SK-N-SH (cell line): ENCODE data around the gene CDK11B. TPM values are rescaled to one million over a fixed set of nuclear protein-coding genes. Genes with fewer than 3 reads are reported as not detected.

Source experiments
- CTCF ChIA-PET: fragments of 300-600, 350-600 bp; formaldehyde crosslinking; extraction: SDS; loops from one replicate; lab custom pipeline; 2021; lab: Yijun Ruan, JAX
- POLR2A ChIA-PET: fragments of 350-600 bp; sonication (Branson Sonifier 250); formaldehyde crosslinking; extraction: SDS; loops from one replicate; lab custom pipeline; 2020; ENCODE audit warnings: antibody characterized with exemption, inconsistent platforms; lab: Yijun Ruan, JAX
- DNase-seq: peaks from one replicate; pipeline ENCODE4 v3.0.0; 2012
- H2AFZ ChIP-seq: fragments of 200-600 bp; sonication (generic); 2 replicates; pipeline ENCODE4 v1.8.1; 2016; ENCODE audit warnings: antibody characterized with exemption, mild to moderate bottlenecking, low read depth
- H3F3A ChIP-seq: fragments of 200-600 bp; sonication (generic); replicated peaks from 2 replicates; pipeline ENCODE3; 2016; ENCODE audit warnings: antibody characterized with exemption, mild to moderate bottlenecking; ENCODE audit not compliant: insufficient read depth
- H3K27ac ChIP-seq, 2 experiments: fragments of 200-500 bp in 1 of 2; fragments of 200-600 bp in 1 of 2; sonication (Bioruptor generic) in 1 of 2; sonication (generic), shearing (Covaris generic) in 1 of 2; 2 replicates each; pipeline versions ENCODE4 v1.5.1 to v1.6.1; 2014 to 2016; ENCODE audit warnings: low read depth in 2 of 2, inconsistent platforms in 1 of 2, low read length in 1 of 2, mild to moderate bottlenecking in 1 of 2, mixed read lengths in 1 of 2
- H3K27me3 ChIP-seq: fragments of 200-600 bp; sonication (generic), shearing (Covaris generic); 2 replicates; pipeline ENCODE4 v1.6.1; 2016; ENCODE audit warnings: mixed run types; ENCODE audit not compliant: insufficient read depth
- H3K36me3 ChIP-seq, 2 experiments: fragments of 200-500 bp in 1 of 2; fragments of 200-600 bp in 1 of 2; sonication (Bioruptor generic) in 1 of 2; sonication (generic) in 1 of 2; replicated peaks in 1 of 2; 2 replicates each; pipeline versions ENCODE3 to v1.5.1; 2014 to 2016; ENCODE audit warnings: low read length in 1 of 2, mild to moderate bottlenecking in 1 of 2; ENCODE audit not compliant: insufficient read depth in 2 of 2, control insufficient read depth in 1 of 2
- H3K4me1 ChIP-seq, 2 experiments: fragments of 200-500 bp in 1 of 2; fragments of 200-600 bp in 1 of 2; sonication (Bioruptor generic) in 1 of 2; sonication (generic), shearing (Covaris generic) in 1 of 2; 2 replicates each; pipeline versions ENCODE4 v1.5.1 to v1.6.1; 2014 to 2016; ENCODE audit warnings: low read depth in 1 of 2, low read length in 1 of 2, mixed run types in 1 of 2; ENCODE audit not compliant: insufficient read depth in 2 of 2, control insufficient read depth in 1 of 2
- H3K4me2 ChIP-seq: fragments of 200-600 bp; sonication (generic), shearing (Covaris generic); 2 replicates; pipeline ENCODE4 v1.6.1; 2017; ENCODE audit warnings: mixed run types
- H3K4me3 ChIP-seq, 2 experiments: fragments of 200-500 bp in 1 of 2; fragments of 200-600 bp in 1 of 2; sonication (Bioruptor generic) in 1 of 2; sonication (generic), shearing (Covaris generic) in 1 of 2; 2 replicates each; pipeline versions ENCODE4 v1.5.1 to v1.8.1; 2014 to 2016; ENCODE audit warnings: low read depth in 2 of 2, inconsistent platforms in 1 of 2, low read length in 1 of 2, mild to moderate bottlenecking in 1 of 2, mixed read lengths in 1 of 2, moderate library complexity in 1 of 2
- H3K79me2 ChIP-seq: fragments of 200-600 bp; sonication (generic); 2 replicates; pipeline ENCODE4 v1.8.1; 2017; ENCODE audit warnings: mild to moderate bottlenecking; ENCODE audit not compliant: insufficient read depth
- H3K9ac ChIP-seq: fragments of 200-600 bp; sonication (generic); 2 replicates; pipeline ENCODE4 v1.6.1; 2017; ENCODE audit warnings: mixed run types
- H3K9me2 ChIP-seq: fragments of 200-600 bp; sonication (generic); 2 replicates; pipeline ENCODE4 v1.6.1; 2017; ENCODE audit warnings: mixed run types
- H3K9me3 ChIP-seq: fragments of 200-600 bp; sonication (generic); 2 replicates; pipeline ENCODE4 v1.6.1; 2017; ENCODE audit warnings: mixed run types, mild to moderate bottlenecking, moderate library complexity
- H4K20me1 ChIP-seq: fragments of 200-600 bp; sonication (generic); 2 replicates; pipeline ENCODE4 v1.6.1; 2017; ENCODE audit warnings: mild to moderate bottlenecking, mixed run types; ENCODE audit not compliant: insufficient read depth
- CHD2 ChIP-seq: fragments of 150-350 bp; IDR thresholded peaks from 2 replicates; pipeline ENCODE4 v1.6.1; 2018; ENCODE audit warnings: low read length; ENCODE audit not compliant: partially characterized antibody
- ELF1 ChIP-seq: IDR thresholded peaks from 2 replicates; pipeline ENCODE4 v1.4.0; 2012
- FOSL2 ChIP-seq: IDR thresholded peaks from 2 replicates; pipeline ENCODE4 v1.4.0; 2012; ENCODE audit warnings: low read depth, mild to moderate bottlenecking, moderate library complexity, borderline replicate concordance
- FOXJ3 ChIP-seq: sonication (generic); formaldehyde crosslinking; IDR thresholded peaks from 2 replicates; pipeline ENCODE4 v1.5.1; 2020; ENCODE audit warnings: mild to moderate bottlenecking, missing genetic modification reagents
- FOXM1 ChIP-seq: IDR thresholded peaks from 2 replicates; pipeline ENCODE4 v1.4.0; 2012; ENCODE audit warnings: low read depth, mild to moderate bottlenecking
- GATA2 ChIP-seq: sonication (generic); formaldehyde crosslinking; IDR thresholded peaks from 2 replicates; pipeline ENCODE4 v1.5.0; 2020; ENCODE audit warnings: mild to moderate bottlenecking, missing genetic modification reagents
- MEF2A ChIP-seq: IDR thresholded peaks from 2 replicates; pipeline ENCODE4 v1.4.0; 2012; ENCODE audit warnings: low read depth, borderline replicate concordance
- NFIC ChIP-seq: IDR thresholded peaks from 2 replicates; pipeline ENCODE4 v1.4.0; 2012; ENCODE audit warnings: borderline replicate concordance
- RXRA ChIP-seq: IDR thresholded peaks from 2 replicates; pipeline ENCODE4 v1.4.0; 2012; ENCODE audit warnings: low read depth, mild to moderate bottlenecking, borderline replicate concordance
- SMC3 ChIP-seq: IDR thresholded peaks from 2 replicates; pipeline ENCODE4 v1.6.1; 2012; ENCODE audit warnings: low read depth, low read length, improper control_type of control experiment
- TAF1 ChIP-seq: IDR thresholded peaks from 2 replicates; pipeline ENCODE4 v1.6.1; 2012; ENCODE audit warnings: low read depth, mild to moderate bottlenecking, low read length, moderate library complexity, borderline replicate concordance
- TEAD4 ChIP-seq: IDR thresholded peaks from 2 replicates; pipeline ENCODE4 v1.4.0; 2012; ENCODE audit warnings: mild to moderate bottlenecking, borderline replicate concordance; ENCODE audit not compliant: insufficient read depth
- WGBS: methylation state at CpG from one replicate; pipeline ENCODE4 v1.1.6; 2017; ENCODE audit warnings: low lambda C conversion rate; 5-methylcytosine and 5-hydroxymethylcytosine counted together
- polyA plus RNA-seq, 3 experiments: library from polyadenylated mRNA; depleted of rRNA; stranded (reverse); fragments of >200 nt; gene quantifications; 2 replicates each; pipeline ENCODE4 v1.2.3, GENCODE V29; 2012
- TF ChIP-seq, protein P1 (sequence below): IDR thresholded peaks from 2 replicates; pipeline ENCODE4 v1.4.0; 2012; ENCODE audit warnings: low read depth, borderline replicate concordance
- TF ChIP-seq, protein P2 (sequence below): fragments of 200-600 bp; sonication (generic); IDR thresholded peaks from 2 replicates; pipeline ENCODE4 v1.6.1; 2017; ENCODE audit warnings: antibody characterized with exemption, mild to moderate bottlenecking, moderate library complexity
- TF ChIP-seq, protein P3 (sequence below): IDR thresholded peaks from 2 replicates; pipeline ENCODE4 v1.4.0; 2012; ENCODE audit warnings: low read depth, borderline replicate concordance
- TF ChIP-seq, protein P4 (sequence below): IDR thresholded peaks from 2 replicates; pipeline ENCODE4 v1.6.1; 2012; ENCODE audit warnings: mild to moderate bottlenecking, low read depth, low read length, moderate library complexity
- TF ChIP-seq, protein P5 (sequence below): fragments of 150-350 bp; IDR thresholded peaks from 2 replicates; pipeline ENCODE4 v1.6.1; 2016; ENCODE audit warnings: mild to moderate bottlenecking, low read depth, low read length
- TF ChIP-seq, protein P6 (sequence below): IDR thresholded peaks from 2 replicates; pipeline ENCODE4 v1.4.0; 2012; ENCODE audit warnings: low read depth

The CDK11B gene
- polyA plus RNA-seq, 1 of the 3 experiments (the other 2 are of a cell fraction) = 15.0 TPM

DNA sequence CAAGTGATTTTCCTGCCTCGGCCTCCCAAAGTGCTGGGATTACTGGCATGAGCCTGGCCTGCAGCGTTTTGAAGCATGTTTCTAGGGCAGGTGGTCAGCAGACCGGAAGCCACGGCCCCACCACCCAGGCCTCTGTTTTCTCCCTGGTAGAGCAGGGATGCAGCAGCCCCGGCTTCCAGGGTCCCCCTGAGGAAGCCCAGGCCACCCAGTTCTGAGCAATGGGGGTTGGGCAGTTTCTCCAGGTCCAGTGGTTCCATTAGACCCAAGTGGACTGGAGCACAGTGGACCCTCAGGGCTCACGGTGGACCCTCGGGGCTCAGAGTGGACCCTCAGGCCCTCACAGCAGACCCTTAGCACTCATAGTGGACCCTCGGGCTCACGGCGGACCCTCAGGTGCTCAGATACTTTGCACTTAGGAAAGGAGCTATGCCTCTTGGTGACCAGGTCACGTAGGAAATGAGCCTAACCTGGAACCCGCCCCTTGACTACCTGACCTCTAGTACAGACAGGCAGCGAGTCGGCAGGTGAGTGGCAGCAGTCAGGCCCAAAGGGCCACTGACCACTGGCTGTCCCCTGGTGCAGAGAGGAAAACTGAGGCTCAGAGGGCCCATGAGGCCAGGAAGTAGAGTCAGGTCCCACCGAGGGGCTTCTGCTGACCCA lies 54.3 kb downstream of the CDK11B start:
- Histone ChIP-seq H3K79me2 (no peaks in the 10 kb centered on the region), H3K27me3 (no peaks in the 10 kb centered on the region), H3K9me3 (no peaks in the 10 kb centered on the region), H3K9me2 (no peaks in the 10 kb centered on the region), H3K4me1 (peaks cover 0 to 8% of the 10 kb centered on the region in 2 experiments; a peak in 1 of 4 replicates), H3K27ac (no peak overlapping the region), H4K20me1 (no peaks in the 10 kb centered on the region), H2AFZ (no peak overlapping the region), H3F3A (no peaks in the 10 kb centered on the region), H3K4me3 (no peak overlapping the region), H3K4me2 (no peak overlapping the region), H3K9ac (no peak overlapping the region), H3K36me3 (no peaks in the 10 kb centered on the region)
- 76% methylated on average over 10 of the region's 15 CpGs for WGBS
- ChIA-PET POLR2A (no interaction called here), CTCF (interaction anchor here (0.7 to 1.5 kb wide), 2 partner anchors 10 kb away, joined by 3 read pairs; no protein-coding TSS in a partner anchor)
- TF ChIP-seq RXRA (no peak), TAF1 (no peak), SMC3 (no peak), CHD2 (no peak), TEAD4 (no peak), FOXJ3 (CRISPR knock-in tag) (no peak), MEF2A (no peak), FOXM1 (no peak), FOSL2 (no peak), GATA2 (CRISPR knock-in tag) (no peak), ELF1 (no peak), NFIC (no peak)
- TF ChIP-seq, protein P1, sequence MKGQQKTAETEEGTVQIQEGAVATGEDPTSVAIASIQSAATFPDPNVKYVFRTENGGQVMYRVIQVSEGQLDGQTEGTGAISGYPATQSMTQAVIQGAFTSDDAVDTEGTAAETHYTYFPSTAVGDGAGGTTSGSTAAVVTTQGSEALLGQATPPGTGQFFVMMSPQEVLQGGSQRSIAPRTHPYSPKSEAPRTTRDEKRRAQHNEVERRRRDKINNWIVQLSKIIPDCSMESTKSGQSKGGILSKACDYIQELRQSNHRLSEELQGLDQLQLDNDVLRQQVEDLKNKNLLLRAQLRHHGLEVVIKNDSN = no peak
- TF ChIP-seq, protein P2, sequence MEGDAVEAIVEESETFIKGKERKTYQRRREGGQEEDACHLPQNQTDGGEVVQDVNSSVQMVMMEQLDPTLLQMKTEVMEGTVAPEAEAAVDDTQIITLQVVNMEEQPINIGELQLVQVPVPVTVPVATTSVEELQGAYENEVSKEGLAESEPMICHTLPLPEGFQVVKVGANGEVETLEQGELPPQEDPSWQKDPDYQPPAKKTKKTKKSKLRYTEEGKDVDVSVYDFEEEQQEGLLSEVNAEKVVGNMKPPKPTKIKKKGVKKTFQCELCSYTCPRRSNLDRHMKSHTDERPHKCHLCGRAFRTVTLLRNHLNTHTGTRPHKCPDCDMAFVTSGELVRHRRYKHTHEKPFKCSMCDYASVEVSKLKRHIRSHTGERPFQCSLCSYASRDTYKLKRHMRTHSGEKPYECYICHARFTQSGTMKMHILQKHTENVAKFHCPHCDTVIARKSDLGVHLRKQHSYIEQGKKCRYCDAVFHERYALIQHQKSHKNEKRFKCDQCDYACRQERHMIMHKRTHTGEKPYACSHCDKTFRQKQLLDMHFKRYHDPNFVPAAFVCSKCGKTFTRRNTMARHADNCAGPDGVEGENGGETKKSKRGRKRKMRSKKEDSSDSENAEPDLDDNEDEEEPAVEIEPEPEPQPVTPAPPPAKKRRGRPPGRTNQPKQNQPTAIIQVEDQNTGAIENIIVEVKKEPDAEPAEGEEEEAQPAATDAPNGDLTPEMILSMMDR = no peak
- TF ChIP-seq, protein P3, sequence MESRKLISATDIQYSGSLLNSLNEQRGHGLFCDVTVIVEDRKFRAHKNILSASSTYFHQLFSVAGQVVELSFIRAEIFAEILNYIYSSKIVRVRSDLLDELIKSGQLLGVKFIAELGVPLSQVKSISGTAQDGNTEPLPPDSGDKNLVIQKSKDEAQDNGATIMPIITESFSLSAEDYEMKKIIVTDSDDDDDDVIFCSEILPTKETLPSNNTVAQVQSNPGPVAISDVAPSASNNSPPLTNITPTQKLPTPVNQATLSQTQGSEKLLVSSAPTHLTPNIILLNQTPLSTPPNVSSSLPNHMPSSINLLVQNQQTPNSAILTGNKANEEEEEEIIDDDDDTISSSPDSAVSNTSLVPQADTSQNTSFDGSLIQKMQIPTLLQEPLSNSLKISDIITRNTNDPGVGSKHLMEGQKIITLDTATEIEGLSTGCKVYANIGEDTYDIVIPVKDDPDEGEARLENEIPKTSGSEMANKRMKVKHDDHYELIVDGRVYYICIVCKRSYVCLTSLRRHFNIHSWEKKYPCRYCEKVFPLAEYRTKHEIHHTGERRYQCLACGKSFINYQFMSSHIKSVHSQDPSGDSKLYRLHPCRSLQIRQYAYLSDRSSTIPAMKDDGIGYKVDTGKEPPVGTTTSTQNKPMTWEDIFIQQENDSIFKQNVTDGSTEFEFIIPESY = no peak
- TF ChIP-seq, protein P4, sequence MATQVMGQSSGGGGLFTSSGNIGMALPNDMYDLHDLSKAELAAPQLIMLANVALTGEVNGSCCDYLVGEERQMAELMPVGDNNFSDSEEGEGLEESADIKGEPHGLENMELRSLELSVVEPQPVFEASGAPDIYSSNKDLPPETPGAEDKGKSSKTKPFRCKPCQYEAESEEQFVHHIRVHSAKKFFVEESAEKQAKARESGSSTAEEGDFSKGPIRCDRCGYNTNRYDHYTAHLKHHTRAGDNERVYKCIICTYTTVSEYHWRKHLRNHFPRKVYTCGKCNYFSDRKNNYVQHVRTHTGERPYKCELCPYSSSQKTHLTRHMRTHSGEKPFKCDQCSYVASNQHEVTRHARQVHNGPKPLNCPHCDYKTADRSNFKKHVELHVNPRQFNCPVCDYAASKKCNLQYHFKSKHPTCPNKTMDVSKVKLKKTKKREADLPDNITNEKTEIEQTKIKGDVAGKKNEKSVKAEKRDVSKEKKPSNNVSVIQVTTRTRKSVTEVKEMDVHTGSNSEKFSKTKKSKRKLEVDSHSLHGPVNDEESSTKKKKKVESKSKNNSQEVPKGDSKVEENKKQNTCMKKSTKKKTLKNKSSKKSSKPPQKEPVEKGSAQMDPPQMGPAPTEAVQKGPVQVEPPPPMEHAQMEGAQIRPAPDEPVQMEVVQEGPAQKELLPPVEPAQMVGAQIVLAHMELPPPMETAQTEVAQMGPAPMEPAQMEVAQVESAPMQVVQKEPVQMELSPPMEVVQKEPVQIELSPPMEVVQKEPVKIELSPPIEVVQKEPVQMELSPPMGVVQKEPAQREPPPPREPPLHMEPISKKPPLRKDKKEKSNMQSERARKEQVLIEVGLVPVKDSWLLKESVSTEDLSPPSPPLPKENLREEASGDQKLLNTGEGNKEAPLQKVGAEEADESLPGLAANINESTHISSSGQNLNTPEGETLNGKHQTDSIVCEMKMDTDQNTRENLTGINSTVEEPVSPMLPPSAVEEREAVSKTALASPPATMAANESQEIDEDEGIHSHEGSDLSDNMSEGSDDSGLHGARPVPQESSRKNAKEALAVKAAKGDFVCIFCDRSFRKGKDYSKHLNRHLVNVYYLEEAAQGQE = no peak
- TF ChIP-seq, protein P5, sequence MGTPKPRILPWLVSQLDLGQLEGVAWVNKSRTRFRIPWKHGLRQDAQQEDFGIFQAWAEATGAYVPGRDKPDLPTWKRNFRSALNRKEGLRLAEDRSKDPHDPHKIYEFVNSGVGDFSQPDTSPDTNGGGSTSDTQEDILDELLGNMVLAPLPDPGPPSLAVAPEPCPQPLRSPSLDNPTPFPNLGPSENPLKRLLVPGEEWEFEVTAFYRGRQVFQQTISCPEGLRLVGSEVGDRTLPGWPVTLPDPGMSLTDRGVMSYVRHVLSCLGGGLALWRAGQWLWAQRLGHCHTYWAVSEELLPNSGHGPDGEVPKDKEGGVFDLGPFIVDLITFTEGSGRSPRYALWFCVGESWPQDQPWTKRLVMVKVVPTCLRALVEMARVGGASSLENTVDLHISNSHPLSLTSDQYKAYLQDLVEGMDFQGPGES = no peak
- TF ChIP-seq, protein P6, sequence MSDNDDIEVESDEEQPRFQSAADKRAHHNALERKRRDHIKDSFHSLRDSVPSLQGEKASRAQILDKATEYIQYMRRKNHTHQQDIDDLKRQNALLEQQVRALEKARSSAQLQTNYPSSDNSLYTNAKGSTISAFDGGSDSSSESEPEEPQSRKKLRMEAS = no peak
- no peak for DNase-seq
